GM23338 (cell line): ENCODE results near the gene PEX16. TPM values are rescaled to one million over a fixed set of nuclear protein-coding genes. Genes with fewer than 3 reads are reported as not detected.

Experiments
- ATAC-seq: fragments of 200-7000 bp; cut with Tn5 transposase; 3 replicates; pipeline ENCODE4 v1.9.1; 2020
- DNase-seq: peaks from one replicate; pipeline ENCODE4 v3.0.0-alpha.2; 2015; ENCODE audit warnings: low spot score
- H2AFZ ChIP-seq: fragments of 200-600 bp; sonication (generic); 2 replicates; pipeline ENCODE4 v1.8.0; 2016; ENCODE audit warnings: antibody characterized with exemption, mild to moderate bottlenecking, moderate library complexity
- H3F3A ChIP-seq: fragments of 200-600 bp; sonication (generic); replicated peaks from 2 replicates; pipeline ENCODE4 v1.8.0; 2017; ENCODE audit warnings: antibody characterized with exemption, mixed run types, low read depth
- H3K27ac ChIP-seq: fragments of 200-600 bp; sonication (generic); 2 replicates; pipeline ENCODE4 v1.6.1; 2016; ENCODE audit warnings: low read depth
- H3K27me3 ChIP-seq: fragments of 200-600 bp; sonication (generic); 2 replicates; pipeline ENCODE4 v1.8.0; 2016; ENCODE audit warnings: mild to moderate bottlenecking, mixed run types, moderate library complexity; ENCODE audit not compliant: insufficient read depth
- H3K36me3 ChIP-seq: fragments of 200-600 bp; sonication (generic); 2 replicates; pipeline ENCODE4 v1.8.0; 2016; ENCODE audit warnings: mild to moderate bottlenecking; ENCODE audit not compliant: insufficient read depth
- H3K4me1 ChIP-seq: fragments of 200-600 bp; sonication (generic); 2 replicates; pipeline ENCODE4 v1.8.0; 2016; ENCODE audit warnings: mild to moderate bottlenecking, moderate library complexity; ENCODE audit not compliant: insufficient read depth
- H3K4me2 ChIP-seq: fragments of 200-600 bp; sonication (generic); 2 replicates; pipeline ENCODE4 v1.7.1; 2017; ENCODE audit warnings: mixed run types
- H3K4me3 ChIP-seq: fragments of 200-600 bp; sonication (generic); 2 replicates; pipeline ENCODE4 v1.6.1; 2016; ENCODE audit warnings: mixed run types
- H3K79me2 ChIP-seq: fragments of 200-600 bp; sonication (generic); replicated peaks from 2 replicates; pipeline ENCODE4 v1.8.0; 2017; ENCODE audit warnings: mild to moderate bottlenecking; ENCODE audit not compliant: insufficient read depth
- H3K9me2 ChIP-seq: fragments of 200-600 bp; sonication (generic); 2 replicates; pipeline ENCODE4 v1.8.0; 2017; ENCODE audit not compliant: insufficient read depth
- H4K20me1 ChIP-seq: fragments of 200-600 bp; sonication (generic); replicated peaks from 2 replicates; pipeline ENCODE4 v1.8.0; 2017; ENCODE audit warnings: mild to moderate bottlenecking; ENCODE audit not compliant: insufficient read depth
- H3K27ac Mint-ChIP-seq: 2 replicates; pipeline ENCODE4 v1.8.0; 2020; ENCODE audit warnings: inconsistent platforms, mild to moderate bottlenecking, moderate library complexity, mixed read lengths
- H3K27me3 Mint-ChIP-seq: 3 replicates; pipeline ENCODE4 v1.8.0; 2022; ENCODE audit warnings: low read depth, mild to moderate bottlenecking, moderate library complexity, mixed read lengths, inconsistent platforms; ENCODE audit not compliant: insufficient read depth, poor library complexity
- H3K36me3 Mint-ChIP-seq: 3 replicates; pipeline ENCODE4 v1.8.0; 2021; ENCODE audit warnings: low read depth, mild to moderate bottlenecking, inconsistent platforms, moderate library complexity, mixed read lengths
- H3K4me1 Mint-ChIP-seq: 3 replicates; pipeline ENCODE4 v1.8.0; 2020; ENCODE audit warnings: mild to moderate bottlenecking, inconsistent platforms, mixed read lengths
- H3K4me3 Mint-ChIP-seq: 3 replicates; pipeline ENCODE4 v1.8.0; 2021; ENCODE audit warnings: moderate library complexity, mild to moderate bottlenecking, inconsistent platforms, mixed read lengths
- H3K9me3 Mint-ChIP-seq: 3 replicates; pipeline ENCODE4 v1.8.0; 2020; ENCODE audit warnings: moderate library complexity, mild to moderate bottlenecking, inconsistent platforms, mixed read lengths
- CREB1 ChIP-seq: fragments of 250-450 bp; sonication (Bioruptor Pico); IDR thresholded peaks from 2 replicates; pipeline ENCODE4 v1.5.0; 2020; ENCODE audit warnings: low read depth, mild to moderate bottlenecking, moderate library complexity
- EZH2 ChIP-seq: fragments of 200-600 bp; sonication (generic); IDR thresholded peaks from one replicate; pipeline ENCODE4 v1.8.0; 2017; ENCODE audit warnings: antibody characterized with exemption, mild to moderate bottlenecking, low read depth; ENCODE audit not compliant: unreplicated experiment
- EZH2phosphoT487 ChIP-seq: fragments of 200-600 bp; sonication (generic); IDR thresholded peaks from one replicate; pipeline ENCODE4 v1.8.1; 2018; ENCODE audit warnings: antibody characterized with exemption; ENCODE audit not compliant: unreplicated experiment
- JUNB ChIP-seq: IDR thresholded peaks from one replicate; pipeline ENCODE4 v1.6.1; 2016; ENCODE audit warnings: antibody characterized with exemption; ENCODE audit not compliant: unreplicated experiment
- NANOG ChIP-seq: IDR thresholded peaks from 2 replicates; pipeline ENCODE4 v1.6.1; 2016; ENCODE audit warnings: antibody characterized with exemption, borderline replicate concordance
- POLR2AphosphoS5 ChIP-seq: IDR thresholded peaks from 2 replicates; pipeline ENCODE4 v1.6.1; 2016; ENCODE audit warnings: antibody characterized with exemption, low read depth
- STAT1 ChIP-seq: IDR thresholded peaks from one replicate; pipeline ENCODE4 v1.6.1; 2016; ENCODE audit warnings: antibody characterized with exemption; ENCODE audit not compliant: unreplicated experiment
- ZNF114 ChIP-seq: fragments of 250-450 bp; sonication (Bioruptor Pico); IDR thresholded peaks from 2 replicates; pipeline ENCODE4 v1.5.0; 2020; ENCODE audit warnings: mild to moderate bottlenecking, moderate library complexity
- ZNF331 ChIP-seq: fragments of 250-450 bp; sonication (Bioruptor Pico); IDR thresholded peaks from 2 replicates; pipeline ENCODE4 v1.5.0; 2020; ENCODE audit warnings: low read depth, mild to moderate bottlenecking, moderate library complexity
- polyA plus RNA-seq: library from polyadenylated mRNA; unstranded; fragments of >200 nt; fragmentation: Nextera tagmentation; extraction: Ambion mirVana; gene quantifications from 2 replicates; pipeline ENCODE4 v1.2.1, GENCODE V29; 2016
- total RNA-seq: library from RNA; depleted of rRNA; stranded (reverse); fragments of >200 nt; shearing (Covaris generic); gene quantifications from 2 replicates; pipeline ENCODE4 v1.2.3, GENCODE V29; 2014
- TF ChIP-seq, protein P1 (sequence below), 2 experiments: fragments of 200-600 bp in 1 of 2; sonication (generic) in 1 of 2; conservative IDR thresholded peaks; 2 replicates each; pipeline versions ENCODE4 v1.5.1 to v1.6.1; 2016 to 2017; ENCODE audit warnings: antibody characterized with exemption in 2 of 2, low read depth in 2 of 2, mild to moderate bottlenecking in 2 of 2, moderate library complexity in 1 of 2
- TF ChIP-seq, protein P2 (sequence below): IDR thresholded peaks from 2 replicates; pipeline ENCODE4 v1.6.1; 2016; ENCODE audit warnings: antibody characterized with exemption
- TF ChIP-seq, protein P3 (sequence below): IDR thresholded peaks from one replicate; pipeline ENCODE4 v1.6.1; 2018; ENCODE audit warnings: antibody characterized with exemption; ENCODE audit not compliant: unreplicated experiment

The PEX16 gene
- total and polyA plus RNA-seq, 2 experiments from 2014 or later: 23.3 to 34.1 TPM

DNA sequence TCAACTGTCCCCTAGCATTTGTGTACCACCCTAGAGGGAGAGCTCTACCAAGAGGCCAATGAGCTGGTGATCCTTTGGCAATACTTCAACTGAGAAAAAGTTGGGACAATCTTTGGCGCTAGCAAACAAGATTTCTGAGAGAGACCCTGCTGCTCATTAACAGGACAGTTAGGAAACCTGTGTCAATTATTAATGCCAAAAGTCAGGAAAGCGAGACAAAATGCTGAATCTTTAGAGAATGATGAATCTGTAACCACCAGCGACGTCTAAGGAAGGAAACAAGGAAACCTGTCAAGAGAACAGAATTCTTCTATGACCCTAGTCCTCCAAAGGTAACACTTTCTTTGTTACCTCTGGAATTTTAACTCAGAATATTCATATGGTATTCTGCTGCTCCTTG lies 24.7 kb upstream of the PEX16 start (continued):
- TF ChIP-seq, protein P1, sequence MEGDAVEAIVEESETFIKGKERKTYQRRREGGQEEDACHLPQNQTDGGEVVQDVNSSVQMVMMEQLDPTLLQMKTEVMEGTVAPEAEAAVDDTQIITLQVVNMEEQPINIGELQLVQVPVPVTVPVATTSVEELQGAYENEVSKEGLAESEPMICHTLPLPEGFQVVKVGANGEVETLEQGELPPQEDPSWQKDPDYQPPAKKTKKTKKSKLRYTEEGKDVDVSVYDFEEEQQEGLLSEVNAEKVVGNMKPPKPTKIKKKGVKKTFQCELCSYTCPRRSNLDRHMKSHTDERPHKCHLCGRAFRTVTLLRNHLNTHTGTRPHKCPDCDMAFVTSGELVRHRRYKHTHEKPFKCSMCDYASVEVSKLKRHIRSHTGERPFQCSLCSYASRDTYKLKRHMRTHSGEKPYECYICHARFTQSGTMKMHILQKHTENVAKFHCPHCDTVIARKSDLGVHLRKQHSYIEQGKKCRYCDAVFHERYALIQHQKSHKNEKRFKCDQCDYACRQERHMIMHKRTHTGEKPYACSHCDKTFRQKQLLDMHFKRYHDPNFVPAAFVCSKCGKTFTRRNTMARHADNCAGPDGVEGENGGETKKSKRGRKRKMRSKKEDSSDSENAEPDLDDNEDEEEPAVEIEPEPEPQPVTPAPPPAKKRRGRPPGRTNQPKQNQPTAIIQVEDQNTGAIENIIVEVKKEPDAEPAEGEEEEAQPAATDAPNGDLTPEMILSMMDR (conservative IDR thresholded peaks at IDR 0.05; ENCODE audit: low read depth in 2 of 2): no peak
- no peak for TF ChIP-seq ZNF331 (CRISPR knock-in tag)

DNA sequence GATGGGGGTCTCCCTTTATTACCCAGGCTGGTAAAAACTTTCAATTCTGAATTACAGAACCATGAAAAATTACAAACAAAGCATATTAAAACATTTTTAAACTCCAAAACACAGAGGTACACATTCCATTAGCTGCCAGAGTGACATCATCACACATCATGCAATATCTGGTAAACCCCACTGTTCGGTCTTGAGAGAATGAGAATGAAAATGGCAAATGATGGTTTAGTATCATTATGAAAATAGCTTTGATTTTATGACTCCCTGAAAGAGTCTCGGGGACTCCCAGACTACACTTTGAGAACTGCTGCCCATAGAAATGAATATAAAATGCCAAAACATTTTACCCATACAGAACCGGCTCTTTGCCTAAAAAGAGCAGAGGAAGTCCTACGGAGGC lies 23.6 kb upstream of the PEX16 start:
- Mint-ChIP-seq H3K4me1 (peaks cover 9% of the 10 kb centered on the region; the same call in 2 of the 3 replicates), H3K9me3 (no peaks in the 10 kb centered on the region), H3K36me3 (peaks cover 7% of the 10 kb centered on the region; the same call in 2 of the 3 replicates)
- TF ChIP-seq CREB1: no peak
- no peak for TF ChIP-seq EZH2phosphoT487
- no peak for TF ChIP-seq POLR2AphosphoS5
- TF ChIP-seq, protein P2, sequence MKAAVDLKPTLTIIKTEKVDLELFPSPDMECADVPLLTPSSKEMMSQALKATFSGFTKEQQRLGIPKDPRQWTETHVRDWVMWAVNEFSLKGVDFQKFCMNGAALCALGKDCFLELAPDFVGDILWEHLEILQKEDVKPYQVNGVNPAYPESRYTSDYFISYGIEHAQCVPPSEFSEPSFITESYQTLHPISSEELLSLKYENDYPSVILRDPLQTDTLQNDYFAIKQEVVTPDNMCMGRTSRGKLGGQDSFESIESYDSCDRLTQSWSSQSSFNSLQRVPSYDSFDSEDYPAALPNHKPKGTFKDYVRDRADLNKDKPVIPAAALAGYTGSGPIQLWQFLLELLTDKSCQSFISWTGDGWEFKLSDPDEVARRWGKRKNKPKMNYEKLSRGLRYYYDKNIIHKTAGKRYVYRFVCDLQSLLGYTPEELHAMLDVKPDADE: no peak
- no peak for TF ChIP-seq ZNF114 (CRISPR knock-in tag)
- TF ChIP-seq, protein P3, sequence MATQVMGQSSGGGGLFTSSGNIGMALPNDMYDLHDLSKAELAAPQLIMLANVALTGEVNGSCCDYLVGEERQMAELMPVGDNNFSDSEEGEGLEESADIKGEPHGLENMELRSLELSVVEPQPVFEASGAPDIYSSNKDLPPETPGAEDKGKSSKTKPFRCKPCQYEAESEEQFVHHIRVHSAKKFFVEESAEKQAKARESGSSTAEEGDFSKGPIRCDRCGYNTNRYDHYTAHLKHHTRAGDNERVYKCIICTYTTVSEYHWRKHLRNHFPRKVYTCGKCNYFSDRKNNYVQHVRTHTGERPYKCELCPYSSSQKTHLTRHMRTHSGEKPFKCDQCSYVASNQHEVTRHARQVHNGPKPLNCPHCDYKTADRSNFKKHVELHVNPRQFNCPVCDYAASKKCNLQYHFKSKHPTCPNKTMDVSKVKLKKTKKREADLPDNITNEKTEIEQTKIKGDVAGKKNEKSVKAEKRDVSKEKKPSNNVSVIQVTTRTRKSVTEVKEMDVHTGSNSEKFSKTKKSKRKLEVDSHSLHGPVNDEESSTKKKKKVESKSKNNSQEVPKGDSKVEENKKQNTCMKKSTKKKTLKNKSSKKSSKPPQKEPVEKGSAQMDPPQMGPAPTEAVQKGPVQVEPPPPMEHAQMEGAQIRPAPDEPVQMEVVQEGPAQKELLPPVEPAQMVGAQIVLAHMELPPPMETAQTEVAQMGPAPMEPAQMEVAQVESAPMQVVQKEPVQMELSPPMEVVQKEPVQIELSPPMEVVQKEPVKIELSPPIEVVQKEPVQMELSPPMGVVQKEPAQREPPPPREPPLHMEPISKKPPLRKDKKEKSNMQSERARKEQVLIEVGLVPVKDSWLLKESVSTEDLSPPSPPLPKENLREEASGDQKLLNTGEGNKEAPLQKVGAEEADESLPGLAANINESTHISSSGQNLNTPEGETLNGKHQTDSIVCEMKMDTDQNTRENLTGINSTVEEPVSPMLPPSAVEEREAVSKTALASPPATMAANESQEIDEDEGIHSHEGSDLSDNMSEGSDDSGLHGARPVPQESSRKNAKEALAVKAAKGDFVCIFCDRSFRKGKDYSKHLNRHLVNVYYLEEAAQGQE: no peak
- TF ChIP-seq NANOG: no peak
- no peak for TF ChIP-seq STAT1
- no peak for TF ChIP-seq EZH2
- TF ChIP-seq, protein P1 (conservative IDR thresholded peaks at IDR 0.05; ENCODE audit: low read depth in 2 of 2): no peak
- TF ChIP-seq JUNB: no peak
- TF ChIP-seq ZNF331 (CRISPR knock-in tag): no peak

More for the DNA sequence above, 23.6 kb upstream of the PEX16 start:
- H3K4me1 ChIP-seq: no peaks in the 10 kb centered on the region; the same call in 1 of the 2 replicates
- Mint-ChIP-seq H3K27me3 (peaks cover 1% of the 10 kb centered on the region), H3K4me3 (no peak overlapping the region), H3K27ac (no peak overlapping the region)
- H3K27me3 ChIP-seq: no peaks in the 10 kb centered on the region
- H3K4me3 ChIP-seq: no peak overlapping the region
- H3F3A ChIP-seq: 0 out of 2 replicates have a peak, but pooled peaks cover 3% of the 10 kb centered on the region
- no peak for ATAC-seq
- H3K4me2 ChIP-seq: no peak overlapping the region
- no peak overlapping the region for H3K27ac ChIP-seq
- H3K79me2 ChIP-seq: 0 out of 2 replicates have a peak, but pooled peaks cover 2% of the 10 kb centered on the region
- no peaks in the 10 kb centered on the region; the same call in 1 of the 2 replicates for H4K20me1 ChIP-seq
- H2AFZ ChIP-seq: no peak overlapping the region
- no peaks in the 10 kb centered on the region for H3K9me2 ChIP-seq
- H3K36me3 ChIP-seq: 0 out of 2 replicates have a peak, but pooled peaks cover 9% of the 10 kb centered on the region
- no peak for DNase-seq
